GM12878 (cell line): Measurements from ENCODE around the gene OXT. TPM values are rescaled to one million over a fixed set of nuclear protein-coding genes. Genes with fewer than 3 reads are reported as not detected.

Experiments
- ATAC-seq: fragments of 200-7000 bp; cut with Tn5 transposase; 3 replicates; pipeline ENCODE4 v1.9.1; 2020; ENCODE audit warnings: mild to moderate bottlenecking, moderate library complexity
- BruUV-seq: library from RNA; stranded (reverse); fragments of 400-500 nt; replicated peaks from 2 replicates; lab custom pipeline; 2021; lab: Mats Ljungman, UMichigan
- CTCF ChIA-PET: fragments of 300-600 bp; sonication (Branson Sonifier 250); formaldehyde crosslinking; extraction: SDS; loops from one replicate; lab custom pipeline; 2021; ENCODE audit warnings: inconsistent platforms; lab: Yijun Ruan, JAX
- POLR2A ChIA-PET: fragments of 350-600 bp; formaldehyde crosslinking; extraction: SDS; loops from one replicate; lab custom pipeline; 2021; ENCODE audit warnings: inconsistent platforms; lab: Charles Lee
- RAD21 ChIA-PET: fragments of 300-600 bp; sonication (Branson Sonifier 250); formaldehyde crosslinking; loops from one replicate; lab custom pipeline; 2023; ENCODE audit warnings: antibody characterized with exemption; ENCODE audit not compliant: unreplicated experiment; lab: Charles Lee
- SMC1A ChIA-PET: fragments of 300-600 bp; sonication (Branson Sonifier 250); formaldehyde crosslinking; loops from one replicate; lab custom pipeline; 2023; ENCODE audit not compliant: unreplicated experiment, uncharacterized antibody; lab: Charles Lee
- DNase-seq: peaks from one replicate; pipeline ENCODE4 v3.0.0-alpha.2; 2011; ENCODE audit warnings: low read depth, low spot score
- FAIRE-seq: peaks from 3 replicates; lab custom pipeline; 2011; peaks lifted over from hg19 to GRCh38; lab: Jason Lieb, UNC
- H2AFZ ChIP-seq: 2 replicates; pipeline ENCODE4 v1.6.0; 2011; ENCODE audit warnings: low read depth, low read length, control low read depth; ENCODE audit not compliant: control insufficient read depth
- H3K27ac ChIP-seq: 2 replicates; pipeline ENCODE4 v1.5.1; 2011; ENCODE audit warnings: control low read depth; ENCODE audit not compliant: control insufficient read depth, insufficient read depth
- H3K27me3 ChIP-seq, 2 experiments: replicated peaks in 1 of 2; 2 replicates each; pipeline versions ENCODE4 v1.6.0 to v1.6.1; 2011; ENCODE audit warnings: low read length in 1 of 2; ENCODE audit not compliant: control insufficient read depth in 2 of 2, insufficient read depth in 2 of 2
- H3K36me3 ChIP-seq, 2 experiments: 2 replicates each; pipeline ENCODE4 v1.5.1; 2011; ENCODE audit warnings: low read length in 1 of 2; ENCODE audit not compliant: control insufficient read depth in 2 of 2, insufficient read depth in 2 of 2
- H3K4me1 ChIP-seq: 2 replicates; pipeline ENCODE4 v1.6.1; 2011; ENCODE audit warnings: mild to moderate bottlenecking, low read length, moderate library complexity, mixed read lengths; ENCODE audit not compliant: control insufficient read depth, insufficient read depth
- H3K4me2 ChIP-seq: 2 replicates; pipeline ENCODE4 v1.6.0; 2011; ENCODE audit warnings: control low read depth; ENCODE audit not compliant: control insufficient read depth, insufficient read depth
- H3K4me3 ChIP-seq: fragments of 200-600 bp; sonication (generic); 2 replicates; pipeline ENCODE4 v1.5.1; 2016
- H3K79me2 ChIP-seq: 2 replicates; pipeline ENCODE4 v1.6.0; 2011; ENCODE audit warnings: low read length; ENCODE audit not compliant: control insufficient read depth, insufficient read depth
- H3K9ac ChIP-seq: 2 replicates; pipeline ENCODE4 v1.8.0; 2011; ENCODE audit warnings: low read length, control low read depth, mixed read lengths; ENCODE audit not compliant: control insufficient read depth, insufficient read depth
- H3K9me3 ChIP-seq: replicated peaks from 3 replicates; pipeline ENCODE4 v1.5.1; 2011; ENCODE audit warnings: mild to moderate bottlenecking, low read length; ENCODE audit not compliant: control insufficient read depth, insufficient read depth
- H4K20me1 ChIP-seq: 2 replicates; pipeline ENCODE4 v1.6.0; 2011; ENCODE audit not compliant: control insufficient read depth, insufficient read depth
- CHD2 ChIP-seq: IDR thresholded peaks from 2 replicates; pipeline ENCODE4 v1.6.1; 2011; ENCODE audit warnings: low read depth, low read length, improper control_type of control experiment, borderline replicate concordance
- CTCF ChIP-seq, 3 experiments: IDR thresholded peaks in 2 of 3; conservative IDR thresholded peaks in 1 of 3; 2 replicates each; pipeline ENCODE4 v1.5.1; 2011; ENCODE audit warnings: low read depth in 3 of 3, low read length in 3 of 3, mild to moderate bottlenecking in 3 of 3, control low read depth in 2 of 3, moderate library complexity in 2 of 3, inconsistent platforms in 1 of 3, mixed read lengths in 1 of 3; ENCODE audit not compliant: control insufficient read depth in 2 of 3, insufficient read depth in 1 of 3; ENCODE audit errors: extremely low read depth in 1 of 3
- DPF2 ChIP-seq: fragments of 450-650 bp; IDR thresholded peaks from 2 replicates; pipeline ENCODE4 v1.6.1; 2017; ENCODE audit warnings: mild to moderate bottlenecking
- HCFC1 ChIP-seq: fragments of 150-350 bp; IDR thresholded peaks from 2 replicates; pipeline ENCODE4 v1.6.1; 2014; ENCODE audit warnings: low read length
- MEF2A ChIP-seq: IDR thresholded peaks from 2 replicates; pipeline ENCODE4 v1.6.1; 2011; ENCODE audit warnings: low read depth, mild to moderate bottlenecking, low read length, moderate library complexity; ENCODE audit not compliant: insufficient read depth
- NFIC ChIP-seq: IDR thresholded peaks from 2 replicates; pipeline ENCODE4 v1.6.1; 2012; ENCODE audit warnings: low read depth, mild to moderate bottlenecking, inconsistent platforms, low read length, moderate library complexity
- PAX5 ChIP-seq: IDR thresholded peaks from 2 replicates; pipeline ENCODE4 v1.6.1; 2011; ENCODE audit warnings: low read depth, low read length, borderline replicate concordance
- RBBP5 ChIP-seq: fragments of 200-600 bp; sonication (generic); conservative IDR thresholded peaks from 2 replicates; pipeline ENCODE4 v1.6.1; 2016
- STAT1 ChIP-seq: fragments of 450-650 bp; conservative IDR thresholded peaks from 2 replicates; pipeline ENCODE4 v1.6.1; 2014; ENCODE audit warnings: antibody characterized with exemption, mild to moderate bottlenecking
- ZBTB33 ChIP-seq: fragments of 450-650 bp; IDR thresholded peaks from 2 replicates; pipeline ENCODE4 v1.6.1; 2017; ENCODE audit warnings: mild to moderate bottlenecking
- ZSCAN29 ChIP-seq: fragments of 450-650 bp; IDR thresholded peaks from 2 replicates; pipeline ENCODE4 v1.6.1; 2017; ENCODE audit warnings: mild to moderate bottlenecking, moderate library complexity
- ZZZ3 ChIP-seq: IDR thresholded peaks from 2 replicates; pipeline ENCODE4 v1.6.1; 2011; ENCODE audit warnings: low read depth; ENCODE audit not compliant: control insufficient read depth, insufficient read length
- WGBS: methylation state at CpG from one replicate; pipeline ENCODE4 v1.1.6; 2016; ENCODE audit warnings: low lambda C conversion rate; ENCODE audit not compliant: insufficient replicate concordance, insufficient coverage; ENCODE audit errors: missing lambda C conversion rate; 5-methylcytosine and 5-hydroxymethylcytosine counted together
- in situ Hi-C: fragments of 300-500 bp; cut with MboI; formaldehyde crosslinking; loops from 9 replicates; pipeline ENCODE4 v1.14.3; 2018; ENCODE audit warnings: mixed read lengths
- intact Hi-C: fragments of 100-400 bp; cut with micrococcal nuclease; formaldehyde crosslinking; loops from one replicate; pipeline ENCODE4 v1.14.2; 2022; ENCODE audit not compliant: unreplicated experiment
- polyA plus RNA-seq, 11 experiments: library from polyadenylated mRNA; depleted of rRNA in 4 of 11; unstranded in 6 of 11; stranded (reverse) in 5 of 11; fragments of >200 nt; fragmentation: Nextera tagmentation in 4 of 11; fragmentation: Illumina TruSeq in 1 of 11; extraction: Ambion mirVana in 4 of 11; extraction: Trizol in 1 of 11; gene quantifications; 1 replicate in 1 of 11; 2 replicates in 10 of 11; pipeline versions ENCODE4 v1.2.1 to v1.2.3, GENCODE V29; 2011 to 2016; ENCODE audit warnings: inconsistent platforms in 2 of 11, missing spikeins in 2 of 11, low read depth in 1 of 11
- total RNA-seq, 4 experiments: library from RNA; depleted of rRNA in 3 of 4; stranded (reverse); fragments of >200 nt in 3 of 4; fragmentation: Illumina TruSeq in 1 of 4; extraction: Trizol in 1 of 4; gene quantifications; 2 replicates each; pipeline versions ENCODE4 v1.2.1 to v1.2.3, GENCODE V29; 2013 to 2021

OXT gene
- total and polyA plus RNA-seq, 10 of the 15 experiments (the other 5 are each of a cell fraction or from before 2014, with no cell fraction given) = not detected

GRCh38 chr20:3080939-3081388 is 9.5 kb downstream of the OXT start:
- in situ Hi-C loops = no loop called here
- RAD21 ChIA-PET = no interaction called here

GRCh38 chr20:3081641-3082040 is 10.2 kb downstream of the OXT start:
- no peak for ATAC-seq
- FAIRE-seq = no peak
- Histone ChIP-seq H4K20me1 (no peaks in the 10 kb centered on the region), H3K27me3 (peaks cover 15 to 22% of the 10 kb centered on the region in 2 experiments), H3K9me3 (no peaks in the 10 kb centered on the region), H3K4me1 (no peaks in the 10 kb centered on the region), H2AFZ (no peak overlapping the region), H3K9ac (no peak overlapping the region), H3K79me2 (no peaks in the 10 kb centered on the region), H3K36me3 (no peaks in the 10 kb centered on the region), H3K27ac (no peak overlapping the region), H3K4me3 (no peak overlapping the region), H3K4me2 (no peak overlapping the region)
- no peak for DNase-seq
- in situ Hi-C loops = no loop called here
- POLR2A ChIA-PET = no interaction called here
- CTCF ChIA-PET = interaction anchor here (0.7 kb wide), 1 partner anchor 28 kb away, joined by 3 read pairs; no protein-coding TSS in a partner anchor
- RAD21 ChIA-PET = no interaction called here
- 61% methylated on average over 11 of the region's 11 CpGs for WGBS
- BruUV-seq = no TSS peak
- TF ChIP-seq RBBP5 = no peak
- no peak for TF ChIP-seq MEF2A
- TF ChIP-seq CHD2 = no peak
- TF ChIP-seq ZZZ3 = no peak
- TF ChIP-seq ZBTB33 = no peak
- no peak for TF ChIP-seq DPF2
- TF ChIP-seq STAT1 = no peak
- no peak for TF ChIP-seq HCFC1
- no peak for TF ChIP-seq PAX5
- TF ChIP-seq ZSCAN29 = no peak
- no peak for TF ChIP-seq CTCF (IDR thresholded peaks at IDR 0.05 in 2 of 3, conservative IDR thresholded peaks at IDR 0.05 in 1 of 3; ENCODE audit: control insufficient read depth in 2 of 3, extremely low read depth in 1 of 3, insufficient read depth in 1 of 3, low read depth in 3 of 3, low read length in 3 of 3)
- intact Hi-C loops = no loop called here
- SMC1A ChIA-PET = no interaction called here

More at GRCh38 chr20:3080939-3081388, 9.5 kb downstream of the OXT start:
- no peak for FAIRE-seq
- TF ChIP-seq NFIC = no peak
- BruUV-seq = no TSS peak
- SMC1A ChIA-PET = no interaction called here
- H3K4me1 ChIP-seq = no peaks in the 10 kb centered on the region
- no peak overlapping the region for H3K27ac ChIP-seq
- H3K9me3 ChIP-seq = no peaks in the 10 kb centered on the region
- WGBS = 41% methylated on average over 6 of the region's 6 CpGs
- CTCF ChIA-PET = interaction anchor here (0.7 kb wide), 1 partner anchor 27 kb away, joined by 3 read pairs; no protein-coding TSS in a partner anchor
- no peaks in the 10 kb centered on the region for H3K79me2 ChIP-seq
- no peak overlapping the region for H3K4me2 ChIP-seq
- no peaks in the 10 kb centered on the region for H3K36me3 ChIP-seq
- no peak overlapping the region for H3K9ac ChIP-seq
- peaks cover 15 to 22% of the 10 kb centered on the region in 2 experiments for H3K27me3 ChIP-seq
- POLR2A ChIA-PET = no interaction called here
- no peak overlapping the region for H2AFZ ChIP-seq
- H4K20me1 ChIP-seq = no peaks in the 10 kb centered on the region
- intact Hi-C loops = no loop called here
- DNase-seq = no peak
- no peak for ATAC-seq
- no peak overlapping the region for H3K4me3 ChIP-seq
